ENCODE data around the gene TSPAN6.

The TSPAN6 gene

DNA sequence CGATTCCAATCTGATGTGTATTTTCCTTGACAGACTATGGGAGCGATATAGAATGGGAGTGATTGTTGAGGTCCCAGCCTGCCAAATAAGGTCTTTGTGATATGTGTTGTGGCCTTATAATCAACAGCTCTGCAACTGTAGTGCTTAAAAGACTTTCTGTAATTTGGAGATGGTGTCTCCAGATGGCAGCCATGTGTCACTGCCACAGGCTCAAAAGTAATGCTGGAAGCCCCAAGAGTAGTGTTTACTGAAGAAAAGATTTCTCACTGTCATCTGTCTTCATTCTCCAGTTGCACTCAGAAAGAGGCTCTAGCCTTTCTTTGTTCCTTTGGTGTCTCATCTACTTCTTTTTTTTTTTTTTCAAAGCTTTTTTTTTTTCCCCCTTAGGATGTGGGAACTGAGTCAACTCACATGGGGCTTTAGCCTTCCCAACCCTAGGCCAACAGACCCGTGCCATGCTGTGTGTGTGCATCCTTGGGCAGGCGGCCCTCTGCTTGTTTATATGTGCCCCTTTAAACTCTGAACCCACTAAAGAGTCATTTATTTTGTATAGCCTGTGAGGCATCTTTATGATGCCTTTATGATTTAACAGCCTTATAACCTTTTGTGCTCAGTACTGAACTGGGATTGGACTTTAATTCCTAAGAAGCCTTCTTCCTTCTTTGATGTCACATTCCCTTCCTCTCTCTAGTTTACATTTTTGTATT lies 23.0 kb upstream of the TSPAN6 start:
- TF ChIP-seq CREB5 (CRISPR knock-in tag; IDR thresholded peaks at IDR 0.05; ENCODE audit: low read depth): no peak
- no peak for TF ChIP-seq TSHZ2 (CRISPR knock-in tag; IDR thresholded peaks at IDR 0.05)
- no peak for TF ChIP-seq PPARA (CRISPR knock-in tag; IDR thresholded peaks at IDR 0.05; ENCODE audit: borderline replicate concordance)
- TF ChIP-seq ZNF8 (CRISPR knock-in tag; IDR thresholded peaks at IDR 0.05): no peak
- no peak for TF ChIP-seq GLIS3 (CRISPR knock-in tag; IDR thresholded peaks at IDR 0.05)
- no peak for TF ChIP-seq ISL1 (CRISPR knock-in tag; IDR thresholded peaks at IDR 0.05)
- TF ChIP-seq TCF4 (CRISPR knock-in tag; IDR thresholded peaks at IDR 0.05; ENCODE audit: borderline replicate concordance): no peak
- no peak for TF ChIP-seq SNAI2 (CRISPR knock-in tag; IDR thresholded peaks at IDR 0.05)
- no peak for TF ChIP-seq OSR1 (CRISPR knock-in tag; IDR thresholded peaks at IDR 0.05)
- TF ChIP-seq ZNF70 (CRISPR knock-in tag; IDR thresholded peaks at IDR 0.05): no peak
- no peak for TF ChIP-seq PATZ1 (CRISPR knock-in tag; IDR thresholded peaks at IDR 0.05; ENCODE audit: borderline replicate concordance)
- no peak for ATAC-seq

DNA sequence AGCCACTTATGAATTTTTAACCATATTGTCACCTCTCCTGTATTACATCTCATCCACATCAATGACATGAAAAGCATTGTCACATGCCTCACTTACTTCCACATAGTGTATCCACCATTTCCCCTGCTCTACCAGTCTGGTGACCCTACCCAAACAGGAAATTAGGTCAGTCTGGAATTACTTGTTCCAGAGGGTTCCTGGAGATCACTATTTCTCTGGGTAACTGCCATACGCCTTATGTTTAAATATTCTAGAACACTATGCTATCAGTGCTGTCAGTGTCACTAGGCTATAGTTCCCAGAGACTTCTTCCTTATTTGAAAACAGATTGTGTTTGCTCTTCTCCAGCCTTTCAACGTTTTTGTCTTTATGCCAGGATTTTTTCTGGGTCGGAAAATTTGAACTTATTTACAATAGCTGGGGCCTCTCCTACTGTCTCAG lies 22.4 kb upstream of the TSPAN6 start:
- ATAC-seq: no peak
- TF ChIP-seq, protein P1, sequence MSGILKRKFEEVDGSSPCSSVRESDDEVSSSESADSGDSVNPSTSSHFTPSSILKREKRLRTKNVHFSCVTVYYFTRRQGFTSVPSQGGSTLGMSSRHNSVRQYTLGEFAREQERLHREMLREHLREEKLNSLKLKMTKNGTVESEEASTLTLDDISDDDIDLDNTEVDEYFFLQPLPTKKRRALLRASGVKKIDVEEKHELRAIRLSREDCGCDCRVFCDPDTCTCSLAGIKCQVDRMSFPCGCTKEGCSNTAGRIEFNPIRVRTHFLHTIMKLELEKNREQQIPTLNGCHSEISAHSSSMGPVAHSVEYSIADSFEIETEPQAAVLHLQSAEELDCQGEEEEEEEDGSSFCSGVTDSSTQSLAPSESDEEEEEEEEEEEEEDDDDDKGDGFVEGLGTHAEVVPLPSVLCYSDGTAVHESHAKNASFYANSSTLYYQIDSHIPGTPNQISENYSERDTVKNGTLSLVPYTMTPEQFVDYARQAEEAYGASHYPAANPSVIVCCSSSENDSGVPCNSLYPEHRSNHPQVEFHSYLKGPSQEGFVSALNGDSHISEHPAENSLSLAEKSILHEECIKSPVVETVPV (CRISPR knock-in tag; IDR thresholded peaks at IDR 0.05): no peak
- no peak for TF ChIP-seq TCF4 (CRISPR knock-in tag; IDR thresholded peaks at IDR 0.05; ENCODE audit: borderline replicate concordance)
- TF ChIP-seq PPARA (CRISPR knock-in tag; IDR thresholded peaks at IDR 0.05; ENCODE audit: borderline replicate concordance): no peak
- no peak for TF ChIP-seq ISL1 (CRISPR knock-in tag; IDR thresholded peaks at IDR 0.05)
- no peak for TF ChIP-seq SNAI2 (CRISPR knock-in tag; IDR thresholded peaks at IDR 0.05)
- TF ChIP-seq ZFP3 (CRISPR knock-in tag; IDR thresholded peaks at IDR 0.05): no peak
- no peak for TF ChIP-seq ZC3H10 (CRISPR knock-in tag; IDR thresholded peaks at IDR 0.05)
- TF ChIP-seq ZFP30 (CRISPR knock-in tag; IDR thresholded peaks at IDR 0.05): no peak

DNA sequence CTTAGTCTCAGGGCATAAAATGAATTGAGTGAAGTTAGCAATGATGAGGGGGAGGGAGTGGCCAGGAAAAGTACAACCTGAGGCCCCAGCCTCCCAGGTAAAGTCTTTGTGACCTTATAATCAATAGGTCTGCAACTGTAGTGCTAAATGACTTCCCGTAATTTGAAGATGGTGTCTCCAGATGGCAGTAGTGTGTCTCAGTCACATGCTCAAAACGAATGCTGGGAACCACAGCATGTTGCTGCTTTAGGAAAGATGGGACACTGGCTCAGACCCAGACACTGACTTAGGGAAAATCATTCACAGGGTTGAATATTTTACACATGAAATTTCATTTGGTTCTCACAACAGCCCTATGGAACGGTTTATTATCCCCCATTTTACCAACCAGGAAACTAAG lies 17.7 kb upstream of the TSPAN6 start:
- TF ChIP-seq, protein P2, sequence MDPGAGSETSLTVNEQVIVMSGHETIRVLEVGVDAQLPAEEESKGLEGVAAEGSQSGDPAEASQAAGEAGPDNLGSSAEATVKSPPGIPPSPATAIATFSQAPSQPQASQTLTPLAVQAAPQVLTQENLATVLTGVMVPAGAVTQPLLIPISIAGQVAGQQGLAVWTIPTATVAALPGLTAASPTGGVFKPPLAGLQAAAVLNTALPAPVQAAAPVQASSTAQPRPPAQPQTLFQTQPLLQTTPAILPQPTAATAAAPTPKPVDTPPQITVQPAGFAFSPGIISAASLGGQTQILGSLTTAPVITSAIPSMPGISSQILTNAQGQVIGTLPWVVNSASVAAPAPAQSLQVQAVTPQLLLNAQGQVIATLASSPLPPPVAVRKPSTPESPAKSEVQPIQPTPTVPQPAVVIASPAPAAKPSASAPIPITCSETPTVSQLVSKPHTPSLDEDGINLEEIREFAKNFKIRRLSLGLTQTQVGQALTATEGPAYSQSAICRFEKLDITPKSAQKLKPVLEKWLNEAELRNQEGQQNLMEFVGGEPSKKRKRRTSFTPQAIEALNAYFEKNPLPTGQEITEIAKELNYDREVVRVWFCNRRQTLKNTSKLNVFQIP (CRISPR knock-in tag; IDR thresholded peaks at IDR 0.05; ENCODE audit: borderline replicate concordance, low read depth): no peak
- no peak for TF ChIP-seq ESRRG (CRISPR knock-in tag; IDR thresholded peaks at IDR 0.05)
- no peak for TF ChIP-seq OSR1 (CRISPR knock-in tag; IDR thresholded peaks at IDR 0.05)
- peak; percentile 78 for ATAC-seq

GRCh38 chrX:100652266-100652665 lies 15.7 kb upstream of the TSPAN6 start:
- no peak for TF ChIP-seq CSDC2 (CRISPR knock-in tag; IDR thresholded peaks at IDR 0.05)
- no peak for TF ChIP-seq ZNF565 (CRISPR knock-in tag; conservative IDR thresholded peaks at IDR 0.05; ENCODE audit: low read depth)
- no peak for TF ChIP-seq ZFP30 (CRISPR knock-in tag; IDR thresholded peaks at IDR 0.05)
- TF ChIP-seq ZNF8 (CRISPR knock-in tag; IDR thresholded peaks at IDR 0.05): no peak
- TF ChIP-seq RARB (CRISPR knock-in tag; IDR thresholded peaks at IDR 0.05): no peak
- TF ChIP-seq BACH2 (CRISPR knock-in tag; IDR thresholded peaks at IDR 0.05; ENCODE audit: borderline replicate concordance): no peak
- no peak for TF ChIP-seq CREB5 (CRISPR knock-in tag; IDR thresholded peaks at IDR 0.05; ENCODE audit: low read depth)
- no peak for TF ChIP-seq ZNF70 (CRISPR knock-in tag; IDR thresholded peaks at IDR 0.05)
- no peak for TF ChIP-seq ZFP3 (CRISPR knock-in tag; IDR thresholded peaks at IDR 0.05)
- no peak for TF ChIP-seq GLIS3 (CRISPR knock-in tag; IDR thresholded peaks at IDR 0.05)
- TF ChIP-seq ARNTL (CRISPR knock-in tag; IDR thresholded peaks at IDR 0.05; ENCODE audit: borderline replicate concordance, low read depth): no peak
- TF ChIP-seq, protein P1 (CRISPR knock-in tag; IDR thresholded peaks at IDR 0.05): no peak
- no peak for ATAC-seq

All from SK-N-SH treated with all-trans-retinoic acid at 6 μM for 48 hours (cell line).